ENCODE data around the gene CHID1. TPM values are rescaled to one million over a fixed set of nuclear protein-coding genes. Genes with fewer than 3 reads are reported as not detected.

CHID1 gene
- total and polyA plus RNA-seq, 9 of the 15 experiments (the other 6 are each of a cell fraction or from before 2014, with no cell fraction given): 15.1 to 108 (median 39.8) TPM

DNA sequence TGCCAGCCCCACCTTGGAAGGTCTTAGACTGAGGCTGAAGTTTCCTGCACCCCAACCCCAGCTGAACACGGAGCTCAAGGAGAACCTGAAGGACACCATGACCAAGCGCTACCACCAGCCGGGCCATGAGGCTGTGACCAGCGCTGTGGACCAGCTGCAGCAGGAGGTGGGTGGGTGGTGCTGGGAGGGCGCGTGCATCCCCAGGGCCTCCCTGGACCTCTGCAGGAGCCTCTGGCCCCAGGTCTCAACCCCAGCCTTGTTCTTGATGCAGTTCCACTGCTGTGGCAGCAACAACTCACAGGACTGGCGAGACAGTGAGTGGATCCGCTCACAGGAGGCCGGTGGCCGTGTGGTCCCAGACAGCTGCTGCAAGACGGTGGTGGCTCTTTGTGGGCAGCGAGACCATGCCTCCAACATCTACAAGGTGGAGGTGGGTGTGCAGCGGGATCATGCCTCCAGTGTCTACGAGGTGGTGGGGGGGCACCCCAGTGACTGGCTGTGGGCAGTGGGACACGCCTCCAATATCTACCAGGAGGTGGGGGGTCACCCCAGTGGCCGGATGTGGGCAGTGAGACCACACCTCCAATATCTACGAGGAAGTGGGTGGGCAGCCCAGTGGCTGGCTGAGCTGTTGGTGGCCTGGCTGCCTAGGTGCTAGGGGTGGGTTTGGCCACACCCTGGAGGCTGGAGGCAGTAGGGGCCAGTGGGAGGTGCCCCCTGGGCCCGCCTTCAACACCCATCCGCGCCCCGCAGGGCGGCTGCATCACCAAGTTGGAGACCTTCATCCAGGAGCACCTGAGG is 73.2 kb downstream of the CHID1 start (continued):
- TF ChIP-seq ZNF586 (CRISPR knock-in tag; conservative IDR thresholded peaks at IDR 0.05) (no peak), SMAD3 (CRISPR knock-in tag; conservative IDR thresholded peaks at IDR 0.05) (no peak), ZFPM2 (CRISPR knock-in tag; IDR thresholded peaks at IDR 0.05) (no peak), NR2C1 (IDR thresholded peaks at IDR 0.05) (no peak), NR2C1 (tag; IDR thresholded peaks at IDR 0.05) (no peak), BRD4 (IDR thresholded peaks at IDR 0.05) (no peak), NR1H2 (CRISPR knock-in tag; IDR thresholded peaks at IDR 0.05) (no peak), IRF1 (CRISPR knock-in tag; IDR thresholded peaks at IDR 0.05; ENCODE audit: borderline replicate concordance) (no peak), HNRNPK (IDR thresholded peaks at IDR 0.05; ENCODE audit: low read depth, low read length, poor library complexity, severe bottlenecking) (no peak), HDAC1 (IDR thresholded peaks at IDR 0.05) (no peak), NRF1 (conservative IDR thresholded peaks at IDR 0.05 in 1 of 2, IDR thresholded peaks at IDR 0.05 in 1 of 2) (no peak), POLR2A (conservative IDR thresholded peaks at IDR 0.05) (peak; percentile 69), PHF21A (IDR thresholded peaks at IDR 0.05; ENCODE audit: borderline replicate concordance, low read depth) (no peak), ZHX1 (conservative IDR thresholded peaks at IDR 0.05; ENCODE audit: low read length) (no peak), BDP1 (IDR thresholded peaks at IDR 0.05; ENCODE audit: insufficient read depth, insufficient read length) (no peak), ZBTB7A (IDR thresholded peaks at IDR 0.05; ENCODE audit: borderline replicate concordance, control insufficient read depth, low read depth, low read length) (0 out of 2 replicates have a peak, but pooled peaks have one; percentile 23)
- TF ChIP-seq, protein P1, sequence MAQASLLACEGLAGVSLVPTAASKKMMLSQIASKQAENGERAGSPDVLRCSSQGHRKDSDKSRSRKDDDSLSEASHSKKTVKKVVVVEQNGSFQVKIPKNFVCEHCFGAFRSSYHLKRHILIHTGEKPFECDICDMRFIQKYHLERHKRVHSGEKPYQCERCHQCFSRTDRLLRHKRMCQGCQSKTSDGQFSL (CRISPR knock-in tag; IDR thresholded peaks at IDR 0.05): peak; percentile 97
- TF ChIP-seq, protein P1 (tag; IDR thresholded peaks at IDR 0.05): 0 out of 4 replicates have a peak, but pooled peaks of 1 of the 2 experiments have one; percentile 24
- TF ChIP-seq, protein P2, sequence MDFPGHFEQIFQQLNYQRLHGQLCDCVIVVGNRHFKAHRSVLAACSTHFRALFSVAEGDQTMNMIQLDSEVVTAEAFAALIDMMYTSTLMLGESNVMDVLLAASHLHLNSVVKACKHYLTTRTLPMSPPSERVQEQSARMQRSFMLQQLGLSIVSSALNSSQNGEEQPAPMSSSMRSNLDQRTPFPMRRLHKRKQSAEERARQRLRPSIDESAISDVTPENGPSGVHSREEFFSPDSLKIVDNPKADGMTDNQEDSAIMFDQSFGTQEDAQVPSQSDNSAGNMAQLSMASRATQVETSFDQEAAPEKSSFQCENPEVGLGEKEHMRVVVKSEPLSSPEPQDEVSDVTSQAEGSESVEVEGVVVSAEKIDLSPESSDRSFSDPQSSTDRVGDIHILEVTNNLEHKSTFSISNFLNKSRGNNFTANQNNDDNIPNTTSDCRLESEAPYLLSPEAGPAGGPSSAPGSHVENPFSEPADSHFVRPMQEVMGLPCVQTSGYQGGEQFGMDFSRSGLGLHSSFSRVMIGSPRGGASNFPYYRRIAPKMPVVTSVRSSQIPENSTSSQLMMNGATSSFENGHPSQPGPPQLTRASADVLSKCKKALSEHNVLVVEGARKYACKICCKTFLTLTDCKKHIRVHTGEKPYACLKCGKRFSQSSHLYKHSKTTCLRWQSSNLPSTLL (IDR thresholded peaks at IDR 0.05): no peak
- TF ChIP-seq, protein P3, sequence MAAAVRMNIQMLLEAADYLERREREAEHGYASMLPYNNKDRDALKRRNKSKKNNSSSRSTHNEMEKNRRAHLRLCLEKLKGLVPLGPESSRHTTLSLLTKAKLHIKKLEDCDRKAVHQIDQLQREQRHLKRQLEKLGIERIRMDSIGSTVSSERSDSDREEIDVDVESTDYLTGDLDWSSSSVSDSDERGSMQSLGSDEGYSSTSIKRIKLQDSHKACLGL (CRISPR knock-in tag; IDR thresholded peaks at IDR 0.05; ENCODE audit: borderline replicate concordance, poor library complexity, severe bottlenecking): no peak
